PC-9 (cell line): Measurements from ENCODE around the gene BANF2.

Source experiments
- CTCF ChIP-seq: fragments of 200-600 bp; sonication (generic); conservative IDR thresholded peaks from 2 replicates; pipeline ENCODE4 v1.6.1; 2017; ENCODE audit warnings: mixed run types, antibody characterized with exemption, mild to moderate bottlenecking, moderate library complexity
- EZH2 ChIP-seq: fragments of 200-600 bp; sonication (generic); IDR thresholded peaks from 2 replicates; pipeline ENCODE4 v1.8.0; 2017; ENCODE audit warnings: antibody characterized with exemption, low read depth

- TF ChIP-seq CTCF = no peak
- TF ChIP-seq EZH2 = no peak
Observed at GRCh38 chr20:17660667-17661066, 39.1 kb upstream of the BANF2 start.
